GM10266 (cell line): Measurements from ENCODE around the gene TERB1.

ENCODE experiments used
- DNase-seq: peaks from one replicate; pipeline ENCODE4 v3.0.0; 2012; ENCODE audit errors: extremely low spot score
- TF ChIP-seq, protein P1 (sequence below): IDR thresholded peaks from 2 replicates; pipeline ENCODE4 v1.5.1; 2012; ENCODE audit warnings: mild to moderate bottlenecking, low read depth; ENCODE audit not compliant: control insufficient read depth, insufficient read depth; ENCODE audit errors: missing control alignments

Gene TERB1

DNA sequence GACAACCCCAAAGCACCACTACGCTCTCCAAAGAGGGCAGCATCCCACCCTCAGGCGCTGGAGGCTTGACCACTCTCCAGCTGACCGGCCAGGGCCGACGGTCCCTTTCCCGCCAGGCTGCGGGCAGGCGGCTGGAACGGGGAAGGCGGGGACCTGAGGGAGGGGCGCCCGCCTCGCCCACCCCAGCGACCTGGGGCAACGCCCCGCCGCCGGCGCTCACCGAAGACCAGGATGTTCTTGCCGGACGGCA is 50.4 kb downstream of the TERB1 start:
- DNase-seq = peak; percentile 40
- TF ChIP-seq, protein P1, sequence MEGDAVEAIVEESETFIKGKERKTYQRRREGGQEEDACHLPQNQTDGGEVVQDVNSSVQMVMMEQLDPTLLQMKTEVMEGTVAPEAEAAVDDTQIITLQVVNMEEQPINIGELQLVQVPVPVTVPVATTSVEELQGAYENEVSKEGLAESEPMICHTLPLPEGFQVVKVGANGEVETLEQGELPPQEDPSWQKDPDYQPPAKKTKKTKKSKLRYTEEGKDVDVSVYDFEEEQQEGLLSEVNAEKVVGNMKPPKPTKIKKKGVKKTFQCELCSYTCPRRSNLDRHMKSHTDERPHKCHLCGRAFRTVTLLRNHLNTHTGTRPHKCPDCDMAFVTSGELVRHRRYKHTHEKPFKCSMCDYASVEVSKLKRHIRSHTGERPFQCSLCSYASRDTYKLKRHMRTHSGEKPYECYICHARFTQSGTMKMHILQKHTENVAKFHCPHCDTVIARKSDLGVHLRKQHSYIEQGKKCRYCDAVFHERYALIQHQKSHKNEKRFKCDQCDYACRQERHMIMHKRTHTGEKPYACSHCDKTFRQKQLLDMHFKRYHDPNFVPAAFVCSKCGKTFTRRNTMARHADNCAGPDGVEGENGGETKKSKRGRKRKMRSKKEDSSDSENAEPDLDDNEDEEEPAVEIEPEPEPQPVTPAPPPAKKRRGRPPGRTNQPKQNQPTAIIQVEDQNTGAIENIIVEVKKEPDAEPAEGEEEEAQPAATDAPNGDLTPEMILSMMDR = no peak

DNA sequence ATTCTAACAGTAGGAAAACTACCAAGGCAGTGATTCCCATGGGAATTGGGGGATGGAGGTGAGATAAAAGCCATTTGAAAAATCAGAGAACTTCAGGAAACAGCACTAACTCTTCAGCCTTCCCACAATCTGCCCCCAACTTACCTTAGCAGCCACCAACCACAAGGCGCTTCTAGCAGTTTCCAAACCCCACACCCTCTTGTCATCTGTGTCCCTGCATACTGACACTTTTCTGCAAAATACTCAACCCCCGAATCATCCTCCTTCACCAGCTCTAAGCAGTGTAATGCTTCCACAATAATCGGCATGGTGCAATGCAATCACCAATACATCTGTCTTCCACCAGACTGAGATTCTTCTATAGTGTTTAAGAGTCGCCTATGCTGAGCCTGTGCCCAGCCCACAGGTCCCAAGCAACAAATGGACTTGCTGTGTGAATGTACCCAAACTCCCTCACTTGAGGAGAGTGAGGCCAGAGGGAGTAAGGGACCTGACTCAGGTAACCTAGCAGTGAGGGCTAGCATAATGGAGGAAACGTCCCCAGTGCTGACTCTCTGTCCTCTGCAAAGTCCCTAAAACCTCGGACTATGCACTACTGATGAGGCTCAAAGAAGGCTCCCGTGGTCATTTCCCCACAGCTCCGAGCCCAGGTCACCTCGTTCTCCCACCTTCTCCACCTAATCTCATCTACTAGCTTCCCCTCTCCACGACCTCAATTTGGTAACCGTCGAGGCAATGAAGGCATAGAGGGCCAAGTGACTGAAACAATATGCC is 50.9 kb downstream of the TERB1 start:
- peak; percentile 31 for DNase-seq
- TF ChIP-seq, protein P1 = no peak

DNA sequence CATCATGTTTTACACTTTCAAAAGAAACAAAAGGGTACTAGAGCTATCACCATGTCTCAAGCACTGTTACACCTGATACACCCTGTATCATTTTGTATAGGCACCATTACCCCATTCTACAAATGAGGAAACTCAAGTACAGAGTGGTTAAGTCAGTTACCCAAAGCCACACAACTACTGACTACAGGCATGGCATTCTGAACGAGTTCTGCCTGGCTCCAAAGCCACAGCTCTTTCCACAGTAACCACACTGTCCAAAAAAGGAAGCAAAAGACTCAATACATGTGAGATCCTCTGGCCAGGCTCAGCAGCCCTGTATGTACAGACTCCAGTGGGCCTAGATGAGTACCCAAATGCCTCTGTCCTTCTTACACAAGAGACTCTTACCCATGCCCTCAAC is 54.7 kb downstream of the TERB1 start:
- TF ChIP-seq, protein P1 = no peak
- no peak for DNase-seq

DNA sequence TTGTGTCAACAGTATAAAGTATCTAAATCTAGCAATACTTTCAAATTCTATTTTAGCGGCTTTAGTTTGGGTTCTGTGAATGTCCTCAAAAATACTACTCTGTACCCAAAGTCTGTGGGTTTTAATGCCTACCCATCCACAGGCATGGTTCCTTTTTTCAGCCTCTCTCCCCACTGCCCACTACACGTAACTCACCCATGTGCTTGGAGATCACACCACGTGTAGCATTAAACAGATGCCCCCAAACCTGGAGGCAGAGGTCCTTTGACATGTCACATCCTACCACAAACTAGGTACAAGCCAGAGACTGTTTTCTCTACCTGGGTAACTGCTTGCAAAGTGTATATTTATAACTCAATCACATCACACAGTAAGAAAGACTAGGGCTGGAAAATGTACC is 55.3 kb downstream of the TERB1 start:
- TF ChIP-seq, protein P1 = no peak
- DNase-seq = no peak

DNA sequence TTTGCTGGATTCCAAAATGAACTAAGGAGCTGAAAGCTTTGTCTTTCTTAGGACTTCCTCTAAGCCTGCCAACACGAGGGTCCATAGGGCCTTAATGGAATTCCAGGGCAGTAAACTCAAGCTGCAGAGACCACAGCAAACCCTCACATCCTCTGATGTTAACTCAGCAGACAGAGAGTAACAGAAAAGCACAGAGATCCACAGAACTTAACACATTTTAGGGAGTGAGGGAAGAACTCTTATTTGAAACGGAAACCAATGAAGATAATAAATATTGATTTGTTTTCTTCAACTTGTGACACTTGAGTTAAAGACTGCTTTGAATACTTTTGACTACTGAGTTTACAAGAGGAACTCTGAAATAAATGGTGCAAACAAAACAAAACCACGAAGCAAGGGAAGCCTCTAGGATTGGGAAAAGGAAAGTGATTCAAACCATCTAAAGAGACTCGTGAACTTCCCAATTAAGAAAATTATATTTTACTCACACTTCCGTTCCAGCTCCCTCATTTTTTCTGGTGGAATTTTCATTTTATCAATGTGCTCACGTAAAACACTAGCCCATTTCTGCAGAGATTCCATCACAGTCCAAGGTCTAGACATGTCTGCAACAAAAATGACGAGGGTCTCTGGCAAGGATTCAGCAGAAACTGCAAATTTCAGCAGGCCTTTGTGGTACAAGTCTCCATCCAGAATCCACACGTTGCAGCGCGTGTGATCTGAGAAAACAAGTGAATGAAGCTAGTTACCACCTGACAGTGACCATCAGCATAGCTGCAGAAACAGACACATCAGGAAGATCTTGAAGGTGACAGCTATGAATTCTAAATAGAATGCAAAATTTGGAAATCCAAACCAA is 59.2 kb downstream of the TERB1 start:
- DNase-seq = no peak
- TF ChIP-seq, protein P1 = no peak

DNA sequence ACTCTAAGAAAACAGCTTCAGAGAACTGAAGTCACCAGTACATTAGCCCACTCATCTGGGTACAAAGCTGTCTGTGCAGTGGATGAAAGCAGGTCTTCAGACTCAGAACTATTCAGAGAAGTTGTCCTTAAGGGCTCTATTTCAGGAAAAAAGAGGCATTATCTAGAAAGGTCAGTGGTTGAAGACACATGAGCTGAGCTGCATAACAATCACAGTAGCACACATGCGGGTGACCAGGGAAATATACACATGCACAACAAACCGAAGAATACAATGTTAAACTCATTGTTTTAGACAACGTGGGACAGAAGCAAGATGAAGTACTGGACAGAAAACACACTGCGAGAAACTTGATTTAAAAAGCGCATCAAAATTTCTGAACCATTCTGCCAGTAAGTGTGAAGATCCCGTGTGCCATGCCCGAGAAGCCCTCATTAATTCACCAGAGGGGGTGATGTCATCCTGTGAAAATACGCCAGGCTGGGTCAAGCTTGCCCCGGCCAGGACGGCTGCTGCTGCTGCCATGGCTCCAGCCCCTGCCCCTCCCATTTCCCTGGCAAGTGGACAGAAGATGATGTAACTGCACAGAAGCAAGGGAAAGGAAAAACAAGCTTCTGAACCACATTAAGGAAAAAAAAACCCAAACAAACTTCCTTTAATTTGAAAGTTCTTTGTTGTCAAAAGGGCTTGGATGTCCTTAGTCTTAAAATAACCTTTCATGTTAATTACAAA is 60.0 kb downstream of the TERB1 start:
- DNase-seq = no peak
- TF ChIP-seq, protein P1 = no peak

DNA sequence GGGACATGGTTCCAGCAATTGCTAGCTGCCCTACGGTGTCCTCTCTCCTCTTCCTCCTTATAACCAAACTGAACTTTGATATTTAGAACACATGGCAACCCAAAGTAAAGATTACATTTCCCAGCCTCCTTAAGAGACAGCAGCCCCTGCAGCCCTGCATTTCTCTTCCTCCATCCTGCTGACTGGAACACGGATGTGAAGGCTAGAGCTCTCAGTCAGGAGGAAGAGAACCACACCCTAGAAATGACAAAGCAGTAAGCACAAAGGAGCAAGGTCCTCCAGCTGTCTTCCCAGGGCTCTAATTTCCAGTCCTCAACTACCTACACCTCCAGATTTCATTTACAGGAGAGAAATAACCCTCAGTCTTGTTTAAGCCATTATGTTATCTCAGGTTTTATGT is 60.9 kb downstream of the TERB1 start:
- DNase-seq = no peak
- TF ChIP-seq, protein P1 = no peak
